ENCODE results near the gene TJAP1.
"Not testable (repeated sequence)": the region's sequence is repeated elsewhere in the genome, so short reads cannot be mapped to it uniquely, and the experiment has no call there.

Gene TJAP1

GRCh38 chr6:43454290-43454695 lies 23.1 kb upstream of the TJAP1 start:
- no peak for DNase-seq (ENCODE audit: low spot score)

GRCh38 chr6:43454696-43455530 lies 22.5 kb upstream of the TJAP1 start:
- peak; percentile 95 for DNase-seq (ENCODE audit: low spot score)

- peak; percentile 76 for DNase-seq (ENCODE audit: low spot score)
These were observed 21.6 kb upstream of the TJAP1 start, which contains the start of gene DLK2 for GRCh38 chr6:43455531-43456428. DLK2 (minus strand) TSS chr6:43455548; CDS start chr6:43454825, 723 bp downstream.

- no peak for DNase-seq (ENCODE audit: low spot score)
These were observed 19.7 kb upstream of the TJAP1 start for GRCh38 chr6:43457643-43458042.

GRCh38 chr6:43458154-43458553 lies 19.2 kb upstream of the TJAP1 start:
- DNase-seq (ENCODE audit: low spot score) = not testable (repeated sequence)

- DNase-seq (ENCODE audit: low spot score) = no peak
These were observed 17.8 kb upstream of the TJAP1 start for GRCh38 chr6:43459535-43459934.

- no peak for DNase-seq (ENCODE audit: low spot score)
These were observed 17.3 kb upstream of the TJAP1 start for GRCh38 chr6:43460032-43460431.

- no peak for DNase-seq (ENCODE audit: low spot score)
These were observed 15.4 kb upstream of the TJAP1 start for GRCh38 chr6:43461936-43462335.

- DNase-seq (ENCODE audit: low spot score) = no peak
These were observed 13.0 kb upstream of the TJAP1 start for GRCh38 chr6:43464337-43464736.

GRCh38 chr6:43465948-43466347 lies 11.4 kb upstream of the TJAP1 start:
- DNase-seq (ENCODE audit: low spot score) = no peak

- DNase-seq (ENCODE audit: low spot score) = not testable (repeated sequence)
These were observed 10.1 kb upstream of the TJAP1 start for GRCh38 chr6:43467265-43467664.

GRCh38 chr6:43467752-43468151 lies 9.6 kb upstream of the TJAP1 start:
- no peak for DNase-seq (ENCODE audit: low spot score)

- DNase-seq (ENCODE audit: low spot score) = no peak
These were observed 9.1 kb upstream of the TJAP1 start for GRCh38 chr6:43468240-43468639.

- DNase-seq (ENCODE audit: low spot score) = no peak
These were observed 8.4 kb upstream of the TJAP1 start for GRCh38 chr6:43468748-43469681.

GRCh38 chr6:43469947-43470346 lies 7.4 kb upstream of the TJAP1 start:
- no peak for DNase-seq (ENCODE audit: low spot score)

- no peak for DNase-seq (ENCODE audit: low spot score)
These were observed 6.0 kb upstream of the TJAP1 start for GRCh38 chr6:43471399-43471798.

- DNase-seq (ENCODE audit: low spot score) = no peak
These were observed 4.9 kb upstream of the TJAP1 start for GRCh38 chr6:43472515-43472914.

- DNase-seq (ENCODE audit: low spot score) = no peak
These were observed 1.9 kb upstream of the TJAP1 start for GRCh38 chr6:43475516-43475915.

GRCh38 chr6:43476746-43477145 lies 624 bp upstream of the TJAP1 start:
- DNase-seq (ENCODE audit: low spot score) = no peak

- DNase-seq (ENCODE audit: low spot score) = no peak
These were observed 620 bp downstream of the TJAP1 start for GRCh38 chr6:43478008-43478372.

- DNase-seq (ENCODE audit: low spot score) = no peak
These were observed 3.7 kb downstream of the TJAP1 start for GRCh38 chr6:43481075-43481474.

Measured in iPS-NIHi11 (cell line).